Measurements from ENCODE around the gene SV2A.

DNA sequence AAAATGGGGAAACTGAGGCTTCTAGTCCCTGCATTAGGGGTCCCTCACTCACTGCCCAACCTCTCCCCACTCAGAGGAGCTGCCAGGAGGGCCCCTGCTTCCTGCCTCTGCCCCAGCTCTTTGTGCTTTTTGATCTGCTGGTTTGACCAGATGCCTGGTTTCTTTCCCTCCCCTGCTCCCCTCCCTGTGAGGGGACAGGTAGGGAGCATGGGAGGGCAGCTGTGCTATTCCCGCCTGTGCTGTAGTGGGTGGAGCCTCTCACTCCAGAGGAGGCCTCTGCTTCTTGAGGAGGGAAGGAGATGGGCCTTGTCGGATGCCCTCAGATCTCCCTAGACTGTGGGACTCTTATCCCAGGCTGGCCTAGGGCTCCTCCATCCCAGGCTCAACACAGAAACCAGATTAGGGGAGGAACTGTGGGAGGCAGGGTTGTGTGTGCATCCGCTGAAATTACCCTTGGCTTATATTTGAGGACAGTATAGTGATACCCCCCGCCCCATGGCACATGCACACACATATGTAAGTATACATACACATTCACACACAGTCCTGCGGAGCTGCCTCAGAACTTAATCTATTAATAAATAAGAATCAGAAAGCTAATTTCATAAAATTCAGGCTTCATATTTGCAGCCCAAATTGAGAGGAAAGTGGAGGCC, 13.7 kb downstream of the SV2A start:
- TF ChIP-seq POLR2A (IDR thresholded peaks at IDR 0.05) (no peak), POLR2AphosphoS5 (IDR thresholded peaks at IDR 0.05) (no peak)
- TF ChIP-seq, protein P1, sequence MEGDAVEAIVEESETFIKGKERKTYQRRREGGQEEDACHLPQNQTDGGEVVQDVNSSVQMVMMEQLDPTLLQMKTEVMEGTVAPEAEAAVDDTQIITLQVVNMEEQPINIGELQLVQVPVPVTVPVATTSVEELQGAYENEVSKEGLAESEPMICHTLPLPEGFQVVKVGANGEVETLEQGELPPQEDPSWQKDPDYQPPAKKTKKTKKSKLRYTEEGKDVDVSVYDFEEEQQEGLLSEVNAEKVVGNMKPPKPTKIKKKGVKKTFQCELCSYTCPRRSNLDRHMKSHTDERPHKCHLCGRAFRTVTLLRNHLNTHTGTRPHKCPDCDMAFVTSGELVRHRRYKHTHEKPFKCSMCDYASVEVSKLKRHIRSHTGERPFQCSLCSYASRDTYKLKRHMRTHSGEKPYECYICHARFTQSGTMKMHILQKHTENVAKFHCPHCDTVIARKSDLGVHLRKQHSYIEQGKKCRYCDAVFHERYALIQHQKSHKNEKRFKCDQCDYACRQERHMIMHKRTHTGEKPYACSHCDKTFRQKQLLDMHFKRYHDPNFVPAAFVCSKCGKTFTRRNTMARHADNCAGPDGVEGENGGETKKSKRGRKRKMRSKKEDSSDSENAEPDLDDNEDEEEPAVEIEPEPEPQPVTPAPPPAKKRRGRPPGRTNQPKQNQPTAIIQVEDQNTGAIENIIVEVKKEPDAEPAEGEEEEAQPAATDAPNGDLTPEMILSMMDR (IDR thresholded peaks at IDR 0.05): no peak

Measured in prostate gland (tissue), 2 donors.